Measurements from ENCODE around the gene GRM7.
A peak's percentile ranks its signal among the peaks of the same experiment; 100 is the strongest.

The GRM7 gene

DNA sequence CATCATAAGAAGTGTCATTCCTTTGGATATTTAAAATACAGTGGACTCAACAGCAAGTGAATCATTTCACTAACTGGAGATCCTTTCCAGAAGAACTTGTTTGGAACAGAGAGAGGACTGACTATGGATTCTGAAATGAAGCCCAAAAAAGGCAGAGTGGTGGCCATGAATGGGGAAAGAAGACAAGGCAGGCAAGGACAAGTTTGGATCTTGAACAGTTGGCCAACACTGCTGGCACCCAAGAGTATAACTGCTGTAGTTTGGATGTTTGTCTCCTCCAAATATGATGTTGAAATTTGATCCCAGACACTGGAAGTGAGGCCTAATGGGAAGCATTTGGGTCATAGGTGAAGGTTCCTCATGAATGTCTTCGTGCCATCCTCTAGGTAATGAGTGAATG, 686.9 kb downstream of the GRM7 start:
- no peak for TF ChIP-seq GATA2 (IDR thresholded peaks at IDR 0.05; ENCODE audit: low read depth, low read length)
- no peak for TF ChIP-seq GATA3 (IDR thresholded peaks at IDR 0.05; ENCODE audit: low read depth, low read length)

DNA sequence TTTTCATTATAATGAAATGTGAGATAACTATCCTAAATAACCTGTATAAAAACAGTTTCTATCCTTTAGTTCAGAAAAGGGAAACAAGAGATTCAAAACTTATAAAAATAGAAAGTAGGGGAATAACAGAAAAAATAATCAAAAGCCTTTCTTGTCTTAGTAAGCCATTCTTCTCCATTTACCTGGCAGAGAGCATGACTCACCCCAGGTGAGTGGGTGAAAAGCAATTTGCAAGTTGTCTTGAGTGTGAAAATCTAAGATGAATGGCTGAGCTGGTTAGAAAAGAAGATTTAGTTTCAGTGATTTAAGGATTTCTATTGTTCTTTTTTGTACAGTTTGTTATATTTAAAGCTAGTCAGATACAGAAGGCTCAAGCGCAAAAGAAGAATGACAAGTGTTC, 702.0 kb downstream of the GRM7 start:
- no peak for TF ChIP-seq GATA3 (IDR thresholded peaks at IDR 0.05; ENCODE audit: low read depth, low read length)

- TF ChIP-seq GATA3 (IDR thresholded peaks at IDR 0.05; ENCODE audit: low read depth, low read length) (no peak), GATA2 (IDR thresholded peaks at IDR 0.05; ENCODE audit: low read depth, low read length) (no peak)
Measured at GRCh38 chr3:7565574-7565973, 704.7 kb downstream of the GRM7 start.

DNA sequence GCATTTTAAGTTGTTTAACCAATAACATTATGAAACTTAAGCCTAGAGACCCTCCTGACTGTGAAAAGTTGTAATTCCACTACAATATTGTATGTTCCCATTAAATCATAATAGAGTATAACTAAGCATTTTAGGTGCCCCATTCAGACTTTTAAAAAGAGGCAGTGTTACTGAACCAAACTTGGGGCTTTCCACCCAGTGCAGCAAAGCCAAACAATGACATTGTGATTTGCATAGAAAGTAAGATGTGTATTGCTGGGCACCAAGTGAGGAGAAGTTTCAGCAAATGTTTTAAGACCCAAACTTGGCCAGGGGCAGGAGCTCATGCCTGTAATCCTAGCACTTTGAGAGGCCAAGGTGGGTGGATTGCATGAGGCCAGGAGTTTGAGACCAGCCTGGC, 706.2 kb downstream of the GRM7 start:
- no peak for TF ChIP-seq GATA3 (IDR thresholded peaks at IDR 0.05; ENCODE audit: low read depth, low read length)
- no peak for TF ChIP-seq GATA2 (IDR thresholded peaks at IDR 0.05; ENCODE audit: low read depth, low read length)

DNA sequence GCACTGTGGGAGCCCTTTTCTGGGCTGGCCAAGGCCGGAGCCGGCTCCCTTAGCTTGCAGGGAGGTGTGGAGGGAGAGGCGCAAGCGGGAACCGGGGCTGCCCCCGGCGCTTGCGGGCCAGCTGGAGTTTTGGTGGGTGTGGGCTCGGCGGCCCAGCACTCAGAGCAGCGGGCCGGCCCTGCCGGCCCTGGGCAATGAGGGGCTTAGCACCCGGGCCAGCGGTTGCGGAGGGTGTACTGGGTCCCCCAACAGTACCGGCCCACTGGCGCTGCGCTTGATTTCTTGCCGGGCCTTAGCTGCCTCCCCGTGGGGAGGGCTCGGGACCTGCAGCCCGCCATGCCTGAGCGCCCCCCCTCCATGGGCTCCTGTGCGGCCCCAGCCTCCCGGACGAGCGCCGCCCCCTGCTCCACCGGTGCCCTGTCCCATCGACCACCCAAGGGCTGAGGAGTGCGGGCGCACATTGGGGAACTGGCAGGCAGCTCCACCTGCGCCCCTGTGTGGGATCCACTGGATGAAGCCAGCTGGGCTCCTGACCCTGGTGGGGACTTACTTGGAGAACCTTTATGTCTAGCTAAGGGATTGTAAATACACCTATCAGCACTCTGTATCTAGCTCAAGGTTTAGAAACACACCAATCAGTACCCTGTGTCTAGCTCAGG, 707.7 kb downstream of the GRM7 start:
- TF ChIP-seq GATA3 (IDR thresholded peaks at IDR 0.05; ENCODE audit: low read depth, low read length) (no peak), GATA2 (IDR thresholded peaks at IDR 0.05; ENCODE audit: low read depth, low read length) (no peak)

GRCh38 chr3:7573330-7573729, 712.4 kb downstream of the GRM7 start:
- TF ChIP-seq GATA2 (IDR thresholded peaks at IDR 0.05; ENCODE audit: low read depth, low read length) (no peak), GATA3 (IDR thresholded peaks at IDR 0.05; ENCODE audit: low read depth, low read length) (no peak)

DNA sequence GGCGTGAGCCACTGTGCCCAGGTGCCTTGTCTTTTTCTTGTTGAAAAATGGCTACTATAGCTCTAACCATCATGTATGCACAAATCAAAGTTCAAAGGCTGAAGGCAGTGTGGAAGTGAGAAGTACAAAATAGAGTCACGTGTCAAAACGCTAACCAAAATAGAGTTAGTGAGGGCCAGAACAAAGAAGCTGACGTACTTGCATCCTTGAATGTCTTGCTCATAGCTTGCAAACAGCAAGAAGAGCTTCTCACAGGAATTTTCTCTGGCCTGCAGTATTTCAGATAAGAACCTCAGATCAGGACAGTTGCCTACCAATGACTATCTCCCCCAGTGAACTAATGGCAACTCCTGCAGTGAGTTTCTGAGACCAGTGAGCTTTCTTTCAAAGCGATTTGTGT, 713.5 kb downstream of the GRM7 start:
- TF ChIP-seq GATA2 (IDR thresholded peaks at IDR 0.05; ENCODE audit: low read depth, low read length) (no peak), GATA3 (IDR thresholded peaks at IDR 0.05; ENCODE audit: low read depth, low read length) (no peak)

DNA sequence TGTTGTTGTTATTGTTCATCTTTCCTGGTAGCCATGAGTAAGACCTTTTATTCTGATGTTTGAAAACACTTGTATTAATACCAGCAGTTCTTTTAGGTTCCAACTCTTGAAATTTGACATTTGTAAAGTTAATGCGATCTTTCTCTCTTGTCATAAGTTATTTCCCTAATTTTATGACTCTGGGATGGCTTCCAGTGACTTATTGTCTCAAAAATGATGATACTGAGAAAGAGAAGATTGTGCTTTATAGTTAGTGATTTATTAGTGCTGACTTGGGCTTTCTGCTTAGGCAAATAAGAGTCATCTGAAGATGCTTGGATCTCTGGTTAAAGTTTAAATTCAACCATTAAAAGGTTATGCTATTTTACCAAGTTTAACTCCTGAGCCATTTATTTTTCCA, 715.2 kb downstream of the GRM7 start:
- TF ChIP-seq GATA3 (IDR thresholded peaks at IDR 0.05; ENCODE audit: low read depth, low read length) (no peak), GATA2 (IDR thresholded peaks at IDR 0.05; ENCODE audit: low read depth, low read length) (no peak)

- TF ChIP-seq GATA2 (IDR thresholded peaks at IDR 0.05; ENCODE audit: low read depth, low read length) (no peak), GATA3 (IDR thresholded peaks at IDR 0.05; ENCODE audit: low read depth, low read length) (peak; percentile 78)
Measured at GRCh38 chr3:7576506-7576905, 715.6 kb downstream of the GRM7 start.

DNA sequence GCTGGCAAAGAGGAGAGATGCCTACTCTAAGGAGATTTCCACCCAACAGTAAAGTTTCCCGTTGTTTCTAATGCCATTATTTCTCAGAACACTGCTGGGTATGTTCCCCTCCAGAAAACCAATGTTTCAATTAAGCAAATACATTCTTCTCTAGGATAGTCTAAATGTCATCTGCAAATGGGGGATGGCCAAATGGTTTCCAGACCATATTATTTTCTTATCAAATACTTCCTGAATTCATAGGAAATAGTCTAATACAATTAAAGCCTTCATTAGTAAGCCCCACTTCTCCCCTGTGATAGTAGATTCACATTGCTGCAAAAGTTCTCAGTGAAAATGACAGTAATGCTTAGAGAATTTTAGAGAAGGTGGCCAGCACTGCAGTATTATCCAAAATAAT, 716.6 kb downstream of the GRM7 start:
- TF ChIP-seq GATA2 (IDR thresholded peaks at IDR 0.05; ENCODE audit: low read depth, low read length): no peak
- no peak for TF ChIP-seq GATA3 (IDR thresholded peaks at IDR 0.05; ENCODE audit: low read depth, low read length)

- TF ChIP-seq GATA2 (IDR thresholded peaks at IDR 0.05; ENCODE audit: low read depth, low read length): no peak
- TF ChIP-seq GATA3 (IDR thresholded peaks at IDR 0.05; ENCODE audit: low read depth, low read length): no peak
Measured at GRCh38 chr3:7581831-7582230, 720.9 kb downstream of the GRM7 start.

DNA sequence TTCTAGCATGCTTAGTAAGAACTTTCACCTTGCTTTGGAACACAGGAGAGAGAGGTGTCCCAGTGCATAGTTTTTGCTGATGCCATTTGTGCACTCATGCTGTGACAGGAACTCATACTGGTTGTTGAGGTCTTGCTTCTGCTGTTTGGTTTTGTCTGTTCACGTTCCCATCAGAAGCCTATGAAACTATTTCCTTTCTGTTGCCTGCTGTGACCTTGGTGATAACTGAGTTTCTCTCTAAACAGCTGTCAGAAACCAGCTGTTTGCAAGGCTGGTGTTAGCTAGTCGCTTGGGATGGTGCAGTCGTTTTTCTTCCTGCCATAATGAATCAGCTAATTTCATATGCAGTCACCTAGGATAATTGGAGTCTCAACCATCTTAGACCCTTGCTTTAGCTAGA, 724.1 kb downstream of the GRM7 start:
- TF ChIP-seq GATA3 (IDR thresholded peaks at IDR 0.05; ENCODE audit: low read depth, low read length) (no peak), GATA2 (IDR thresholded peaks at IDR 0.05; ENCODE audit: low read depth, low read length) (no peak)

DNA sequence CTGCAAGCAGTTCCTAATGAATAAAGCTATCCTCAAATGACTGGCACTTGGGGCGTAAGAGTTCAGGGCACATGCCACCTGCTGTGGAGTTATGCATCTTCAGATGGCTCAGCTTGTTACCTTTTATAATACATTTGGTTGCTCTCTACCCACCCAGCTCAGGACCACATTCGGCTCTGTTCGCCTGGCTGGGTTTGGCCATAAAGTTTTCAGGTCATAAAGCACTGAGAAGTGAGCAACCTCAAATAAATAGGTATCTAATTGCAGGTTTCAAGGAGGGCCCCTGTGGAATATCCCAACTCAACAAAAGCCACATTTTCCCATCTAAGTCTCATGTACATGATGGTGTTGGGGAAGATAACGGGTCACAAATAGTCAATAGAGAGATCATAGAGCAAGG, 727.3 kb downstream of the GRM7 start:
- TF ChIP-seq GATA2 (IDR thresholded peaks at IDR 0.05; ENCODE audit: low read depth, low read length) (no peak), GATA3 (IDR thresholded peaks at IDR 0.05; ENCODE audit: low read depth, low read length) (no peak)

DNA sequence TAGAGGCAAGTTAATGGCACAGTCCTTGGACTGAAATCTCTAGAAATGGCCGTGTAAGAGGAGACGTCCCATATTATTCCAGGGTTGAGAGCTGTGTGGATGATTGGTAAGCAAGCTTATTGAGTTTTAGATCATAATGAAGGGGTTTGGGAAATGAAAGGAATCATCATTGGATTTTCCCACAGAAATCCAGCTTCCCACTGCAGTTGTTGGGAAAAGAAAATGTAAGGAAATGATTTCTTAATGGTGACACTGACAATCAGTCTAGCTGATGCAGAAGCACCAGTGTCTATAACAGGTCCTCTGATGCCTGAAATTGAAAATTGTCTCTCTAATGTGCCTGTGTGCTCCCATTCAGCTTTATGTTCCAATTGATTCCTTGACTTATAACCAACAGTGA, 728.6 kb downstream of the GRM7 start:
- no peak for TF ChIP-seq GATA3 (IDR thresholded peaks at IDR 0.05; ENCODE audit: low read depth, low read length)
- TF ChIP-seq GATA2 (IDR thresholded peaks at IDR 0.05; ENCODE audit: low read depth, low read length): no peak

GRCh38 chr3:7602297-7602696, 741.4 kb downstream of the GRM7 start:
- peak; percentile 88 for TF ChIP-seq GATA3 (IDR thresholded peaks at IDR 0.05; ENCODE audit: low read depth, low read length)
- TF ChIP-seq GATA2 (IDR thresholded peaks at IDR 0.05; ENCODE audit: low read depth, low read length): peak; percentile 83

GRCh38 chr3:7607083-7607482, 746.2 kb downstream of the GRM7 start:
- TF ChIP-seq GATA2 (IDR thresholded peaks at IDR 0.05; ENCODE audit: low read depth, low read length): no peak
- TF ChIP-seq GATA3 (IDR thresholded peaks at IDR 0.05; ENCODE audit: low read depth, low read length): no peak

Data from SH-SY5Y (cell line).